ENCODE measurements around the gene DIPK1B.

DNA sequence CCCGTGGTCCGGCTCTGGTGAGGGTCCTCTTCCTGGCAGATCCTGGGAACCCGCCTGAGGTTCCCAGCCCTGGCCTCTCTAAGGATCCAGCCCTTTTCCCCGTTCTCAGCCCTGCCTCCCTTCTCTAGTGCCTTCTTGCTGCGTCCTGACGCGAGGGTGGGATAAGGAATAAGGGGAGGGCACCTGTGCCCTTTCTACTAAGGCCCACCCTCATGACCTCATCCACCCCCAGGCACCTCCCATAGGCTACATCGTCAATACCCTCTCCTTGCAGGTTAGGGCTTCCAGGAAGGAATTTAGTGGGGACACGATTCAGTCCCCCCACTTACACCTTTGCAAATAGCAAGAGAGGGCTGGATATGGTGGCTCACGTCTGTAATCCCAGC lies 10.7 kb upstream of the DIPK1B start:
- TF ChIP-seq POLR2AphosphoS5 (IDR thresholded peaks at IDR 0.05; ENCODE audit: low read depth) (no peak), SPI1 (IDR thresholded peaks at IDR 0.05; ENCODE audit: borderline replicate concordance, low read depth) (no peak), GABPA (IDR thresholded peaks at IDR 0.05; ENCODE audit: low read depth) (no peak)
- TF ChIP-seq, protein P1, sequence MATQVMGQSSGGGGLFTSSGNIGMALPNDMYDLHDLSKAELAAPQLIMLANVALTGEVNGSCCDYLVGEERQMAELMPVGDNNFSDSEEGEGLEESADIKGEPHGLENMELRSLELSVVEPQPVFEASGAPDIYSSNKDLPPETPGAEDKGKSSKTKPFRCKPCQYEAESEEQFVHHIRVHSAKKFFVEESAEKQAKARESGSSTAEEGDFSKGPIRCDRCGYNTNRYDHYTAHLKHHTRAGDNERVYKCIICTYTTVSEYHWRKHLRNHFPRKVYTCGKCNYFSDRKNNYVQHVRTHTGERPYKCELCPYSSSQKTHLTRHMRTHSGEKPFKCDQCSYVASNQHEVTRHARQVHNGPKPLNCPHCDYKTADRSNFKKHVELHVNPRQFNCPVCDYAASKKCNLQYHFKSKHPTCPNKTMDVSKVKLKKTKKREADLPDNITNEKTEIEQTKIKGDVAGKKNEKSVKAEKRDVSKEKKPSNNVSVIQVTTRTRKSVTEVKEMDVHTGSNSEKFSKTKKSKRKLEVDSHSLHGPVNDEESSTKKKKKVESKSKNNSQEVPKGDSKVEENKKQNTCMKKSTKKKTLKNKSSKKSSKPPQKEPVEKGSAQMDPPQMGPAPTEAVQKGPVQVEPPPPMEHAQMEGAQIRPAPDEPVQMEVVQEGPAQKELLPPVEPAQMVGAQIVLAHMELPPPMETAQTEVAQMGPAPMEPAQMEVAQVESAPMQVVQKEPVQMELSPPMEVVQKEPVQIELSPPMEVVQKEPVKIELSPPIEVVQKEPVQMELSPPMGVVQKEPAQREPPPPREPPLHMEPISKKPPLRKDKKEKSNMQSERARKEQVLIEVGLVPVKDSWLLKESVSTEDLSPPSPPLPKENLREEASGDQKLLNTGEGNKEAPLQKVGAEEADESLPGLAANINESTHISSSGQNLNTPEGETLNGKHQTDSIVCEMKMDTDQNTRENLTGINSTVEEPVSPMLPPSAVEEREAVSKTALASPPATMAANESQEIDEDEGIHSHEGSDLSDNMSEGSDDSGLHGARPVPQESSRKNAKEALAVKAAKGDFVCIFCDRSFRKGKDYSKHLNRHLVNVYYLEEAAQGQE (IDR thresholded peaks at IDR 0.05; ENCODE audit: insufficient replicate concordance, low read depth): no peak
- TF ChIP-seq, protein P2, sequence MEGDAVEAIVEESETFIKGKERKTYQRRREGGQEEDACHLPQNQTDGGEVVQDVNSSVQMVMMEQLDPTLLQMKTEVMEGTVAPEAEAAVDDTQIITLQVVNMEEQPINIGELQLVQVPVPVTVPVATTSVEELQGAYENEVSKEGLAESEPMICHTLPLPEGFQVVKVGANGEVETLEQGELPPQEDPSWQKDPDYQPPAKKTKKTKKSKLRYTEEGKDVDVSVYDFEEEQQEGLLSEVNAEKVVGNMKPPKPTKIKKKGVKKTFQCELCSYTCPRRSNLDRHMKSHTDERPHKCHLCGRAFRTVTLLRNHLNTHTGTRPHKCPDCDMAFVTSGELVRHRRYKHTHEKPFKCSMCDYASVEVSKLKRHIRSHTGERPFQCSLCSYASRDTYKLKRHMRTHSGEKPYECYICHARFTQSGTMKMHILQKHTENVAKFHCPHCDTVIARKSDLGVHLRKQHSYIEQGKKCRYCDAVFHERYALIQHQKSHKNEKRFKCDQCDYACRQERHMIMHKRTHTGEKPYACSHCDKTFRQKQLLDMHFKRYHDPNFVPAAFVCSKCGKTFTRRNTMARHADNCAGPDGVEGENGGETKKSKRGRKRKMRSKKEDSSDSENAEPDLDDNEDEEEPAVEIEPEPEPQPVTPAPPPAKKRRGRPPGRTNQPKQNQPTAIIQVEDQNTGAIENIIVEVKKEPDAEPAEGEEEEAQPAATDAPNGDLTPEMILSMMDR (IDR thresholded peaks at IDR 0.05; ENCODE audit: insufficient read depth, low read length): no peak
